Islet of Langerhans (tissue), 1 donor: Measurements from ENCODE around the gene PRDX6.
"Not testable (repeated sequence)": the region's sequence is repeated elsewhere in the genome, so short reads cannot be mapped to it uniquely, and the experiment has no call there.

Experiments used
- FAIRE-seq: peaks from one replicate; lab custom pipeline; 2011; peaks lifted over from hg19 to GRCh38; lab: Jason Lieb, UNC

PRDX6 gene

DNA sequence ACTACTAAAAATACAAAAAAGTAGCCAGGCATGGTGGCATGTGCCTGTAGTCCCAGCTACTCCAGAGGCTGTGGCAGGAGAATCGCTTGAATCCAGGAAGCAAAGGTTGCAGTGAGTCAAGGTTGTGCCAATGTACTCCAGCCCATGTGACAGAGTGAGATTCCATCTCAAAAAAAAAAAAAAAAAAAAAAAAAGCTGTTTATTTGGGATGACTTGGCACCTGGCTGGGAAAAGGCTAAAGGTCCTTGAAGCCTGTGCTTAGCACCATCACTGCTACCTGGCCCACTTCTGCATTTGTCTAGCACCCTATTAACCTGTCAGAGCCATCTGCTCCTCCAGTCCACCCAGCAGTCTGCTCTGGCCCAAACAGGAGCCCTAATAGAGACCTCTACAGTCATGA is 25.0 kb downstream of the PRDX6 start:
- FAIRE-seq = no peak

DNA sequence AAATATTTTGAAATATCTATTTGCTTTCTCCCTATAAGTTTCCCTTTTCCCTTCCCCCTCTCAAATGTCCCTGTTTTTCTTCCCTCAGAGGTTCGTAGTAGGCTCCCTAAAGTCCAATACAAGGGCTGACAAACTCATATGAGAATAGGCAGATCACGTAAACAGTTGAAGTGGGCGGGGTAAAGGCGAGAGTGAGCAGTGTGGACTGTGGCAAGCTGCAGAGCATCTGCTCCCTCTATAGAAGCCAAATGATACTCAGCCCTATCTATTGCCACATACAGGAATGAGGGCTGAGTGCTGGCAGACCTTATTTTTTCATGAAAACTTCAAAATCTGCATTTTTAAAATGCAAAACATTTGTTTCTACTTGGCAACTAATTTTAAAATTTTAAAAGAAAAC is 26.3 kb downstream of the PRDX6 start:
- FAIRE-seq = no peak

DNA sequence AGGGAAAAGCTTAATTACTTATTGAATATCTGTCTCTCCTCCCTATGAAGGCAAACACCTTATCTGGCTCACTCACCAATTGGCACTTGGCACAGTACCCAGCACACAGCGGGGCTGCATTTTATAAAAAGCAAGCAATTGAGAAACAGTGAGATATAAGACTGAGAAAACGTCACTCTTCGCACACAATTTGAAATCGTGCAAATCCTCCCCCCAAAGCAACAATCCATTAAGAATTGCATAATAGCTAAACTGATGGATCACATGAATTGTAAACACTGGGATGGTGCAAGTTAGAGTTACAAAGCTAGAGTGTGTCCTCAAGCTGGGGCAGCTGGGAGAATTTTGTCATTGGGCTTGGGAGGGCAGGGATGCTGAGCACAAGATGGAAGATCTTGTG is 27.1 kb downstream of the PRDX6 start:
- FAIRE-seq = no peak

GRCh38 chr1:173505391-173505790 is 28.3 kb downstream of the PRDX6 start:
- FAIRE-seq = no peak

DNA sequence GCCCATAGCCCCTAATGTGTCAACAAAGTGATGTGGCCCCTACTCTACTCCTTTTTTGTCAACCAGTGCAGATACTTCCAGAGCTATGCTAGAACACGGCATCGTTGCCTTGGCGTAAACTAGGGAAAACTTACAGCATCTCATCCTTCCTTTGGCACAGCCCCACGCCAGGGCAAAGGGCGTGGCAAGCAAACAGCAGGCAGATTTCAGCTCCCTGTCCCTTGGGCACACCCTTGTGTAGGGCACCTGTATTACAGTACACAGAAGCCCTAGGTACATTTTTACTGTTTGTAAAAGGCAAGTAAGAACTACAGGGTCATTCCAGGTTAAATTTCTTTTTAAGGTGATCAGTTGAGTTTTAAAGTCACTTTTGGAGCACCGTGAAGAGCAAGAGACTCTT is 29.3 kb downstream of the PRDX6 start:
- no peak for FAIRE-seq

- FAIRE-seq = no peak
Measured at GRCh38 chr1:173507205-173507846, 30.2 kb downstream of the PRDX6 start.

GRCh38 chr1:173507847-173508209 is 30.7 kb downstream of the PRDX6 start:
- no peak for FAIRE-seq

DNA sequence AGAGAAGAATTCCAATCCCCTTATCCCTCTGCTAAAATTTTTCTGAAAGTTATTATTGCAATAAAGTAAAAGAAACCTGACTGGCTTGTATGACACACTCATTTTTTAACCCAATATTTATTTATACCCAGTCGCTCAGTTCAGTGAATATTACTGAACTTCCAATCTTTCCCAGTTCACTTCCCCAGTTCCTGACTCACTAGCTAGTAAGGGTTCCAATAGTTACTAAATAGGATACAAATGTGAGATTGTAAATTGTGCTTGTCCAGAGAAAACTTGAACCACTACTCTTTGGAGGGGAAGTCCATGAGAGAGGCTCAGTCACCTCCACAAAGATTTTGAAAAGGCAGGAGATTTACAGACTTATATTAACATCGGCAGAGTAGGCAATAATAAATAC is 31.4 kb downstream of the PRDX6 start:
- no peak for FAIRE-seq

GRCh38 chr1:173509797-173510196 is 32.7 kb downstream of the PRDX6 start:
- no peak for FAIRE-seq

DNA sequence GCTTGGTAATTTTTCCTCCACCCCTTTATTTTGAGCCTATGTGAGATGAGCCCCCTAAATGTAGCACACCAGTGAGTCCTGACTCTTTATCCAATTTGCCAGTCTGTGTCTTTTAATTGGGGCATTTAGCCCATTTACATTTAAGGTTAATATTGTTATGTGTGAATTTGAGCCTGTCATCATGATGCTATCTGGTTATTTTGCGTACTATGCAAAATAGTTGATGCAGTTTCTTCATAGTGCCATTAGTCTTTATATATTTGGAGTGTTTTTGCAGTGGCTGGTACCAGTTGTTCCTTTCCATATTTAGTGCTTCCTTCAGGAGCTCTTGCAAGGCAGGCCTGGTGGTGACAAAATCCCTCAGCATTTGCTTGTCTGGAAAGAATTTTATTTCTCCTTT is 37.4 kb downstream of the PRDX6 start:
- not testable (repeated sequence) for FAIRE-seq

DNA sequence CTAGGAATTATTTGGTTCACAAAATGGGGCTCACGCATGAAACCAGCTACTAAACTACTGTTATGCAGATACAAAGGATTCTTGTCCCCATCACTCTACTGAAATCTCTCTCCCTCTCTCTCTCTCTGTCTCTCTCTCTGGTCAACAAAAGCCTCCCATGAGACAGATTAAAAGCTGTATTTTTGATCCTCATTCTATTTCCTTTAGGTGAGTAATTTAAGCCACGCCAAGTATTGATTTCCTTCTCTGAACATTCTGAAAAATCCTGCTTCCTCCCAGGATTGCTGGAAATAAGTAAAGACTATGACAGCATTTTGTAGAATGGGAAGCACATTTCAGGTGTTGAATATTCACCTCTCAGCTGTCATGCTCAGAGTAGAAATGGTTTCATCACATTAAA is 43.7 kb downstream of the PRDX6 start:
- no peak for FAIRE-seq

DNA sequence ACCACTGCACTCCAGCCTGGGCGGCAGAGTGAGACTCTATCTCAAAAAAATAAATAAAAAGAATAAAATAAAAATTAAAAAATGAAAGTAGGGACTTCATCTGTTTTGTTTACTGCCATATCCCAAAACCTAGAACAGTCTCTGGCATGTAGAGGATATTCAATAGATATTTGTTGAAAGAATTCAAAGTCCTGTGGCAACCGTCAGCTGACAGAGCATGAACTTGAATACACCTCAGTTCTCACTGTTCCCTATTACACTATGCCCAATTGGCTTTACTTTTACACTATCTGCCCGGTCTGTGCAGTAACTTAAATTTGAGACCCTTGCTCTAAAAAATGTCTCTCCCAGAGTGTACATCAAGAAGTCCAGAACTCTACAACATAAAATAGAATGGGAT is 46.2 kb downstream of the PRDX6 start:
- FAIRE-seq = no peak

DNA sequence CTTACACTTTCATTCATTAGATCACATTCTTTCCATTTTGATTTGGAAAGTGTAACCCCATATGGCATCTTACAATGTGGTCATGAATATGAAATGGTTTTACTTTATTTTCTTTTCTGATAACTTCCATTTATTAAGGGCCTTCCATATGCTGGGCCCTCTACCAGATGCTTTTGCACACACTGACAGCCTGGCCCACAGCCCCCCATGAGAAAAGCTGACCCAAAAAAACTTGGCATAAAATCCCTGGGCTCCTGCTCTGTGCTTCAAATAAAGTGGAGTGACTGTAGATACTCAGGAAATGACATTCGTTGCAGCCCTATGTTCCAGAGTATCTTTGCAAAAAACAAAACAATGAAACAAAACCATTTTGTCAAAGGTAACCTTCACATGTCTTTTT is 48.8 kb downstream of the PRDX6 start:
- no peak for FAIRE-seq

- FAIRE-seq = no peak
Measured at GRCh38 chr1:173527151-173527826, 50.2 kb downstream of the PRDX6 start.

GRCh38 chr1:173529106-173529505 is 52.0 kb downstream of the PRDX6 start:
- no peak for FAIRE-seq

GRCh38 chr1:173530795-173531693 is 53.9 kb downstream of the PRDX6 start:
- no peak for FAIRE-seq

- FAIRE-seq = no peak
Measured at GRCh38 chr1:173532237-173532636, 55.1 kb downstream of the PRDX6 start.

DNA sequence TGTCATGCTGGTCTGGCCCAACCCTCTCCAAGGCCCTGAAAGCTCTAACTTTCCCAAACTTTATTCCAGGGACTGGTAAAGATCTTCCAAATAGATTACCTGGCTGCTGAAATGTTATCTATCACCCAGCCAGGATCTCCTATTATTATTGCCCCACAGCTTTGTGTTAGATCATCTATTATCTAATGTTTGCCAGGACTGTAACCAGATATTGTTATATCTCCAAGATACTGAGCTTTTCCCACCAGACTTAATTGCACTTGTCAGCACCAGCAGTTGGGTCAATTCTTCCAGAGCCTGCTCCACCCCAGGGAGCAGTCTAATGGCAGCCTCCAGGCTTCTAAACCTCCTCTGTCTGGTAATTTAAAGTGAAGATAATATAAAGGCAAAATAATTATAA is 59.1 kb downstream of the PRDX6 start:
- no peak for FAIRE-seq
